ENCODE data around the gene SLC9B1. TPM values are rescaled to one million over a fixed set of nuclear protein-coding genes. Genes with fewer than 3 reads are reported as not detected.

Gene SLC9B1
- total RNA-seq, 1 experiment from 2014 or later: 0.62 TPM

- intact Hi-C loops (cut with micrococcal nuclease; ENCODE audit: unreplicated experiment): no loop called here
- no peaks in the 10 kb centered on the region for H3K36me3 ChIP-seq (ENCODE audit: insufficient read depth, low read length, poor library complexity, severe bottlenecking)
- no TSS peak for BruUV-seq (replicated peaks)
- ChIA-PET POLR2A (ENCODE audit: low non-redundant PET) (no interaction called here), CTCF (no interaction called here)
- DNase-seq (ENCODE audit: low spot score): no peak
- TF ChIP-seq EZH2 (IDR thresholded peaks at IDR 0.05; ENCODE audit: borderline replicate concordance, low read depth, low read length, poor library complexity, severe bottlenecking) (no peak), CTCF (conservative IDR thresholded peaks at IDR 0.05; ENCODE audit: low read depth, low read length) (no peak)
- peaks cover 4% of the 10 kb centered on the region for H3K4me1 ChIP-seq (ENCODE audit: insufficient read depth, low read length, poor library complexity, severe bottlenecking)
- no peak overlapping the region for H3K4me3 ChIP-seq (ENCODE audit: low read depth, low read length, poor library complexity, severe bottlenecking)
- H3K9me3 ChIP-seq (ENCODE audit: low read depth, low read length, poor library complexity, severe bottlenecking): no peaks in the 10 kb centered on the region
- no peak overlapping the region for H3K27ac ChIP-seq (ENCODE audit: low read depth, low read length, poor library complexity, severe bottlenecking)
- H3K27me3 ChIP-seq (replicated peaks; ENCODE audit: insufficient read depth, low read depth, low read length, poor library complexity): no peaks in the 10 kb centered on the region
Observed at GRCh38 chr4:103021120-103021519, 1.6 kb upstream of the SLC9B1 start.

GRCh38 chr4:103018391-103019307, 856 bp downstream of the SLC9B1 start:
- H3K9me3 ChIP-seq (ENCODE audit: low read depth, low read length, poor library complexity, severe bottlenecking): no peaks in the 10 kb centered on the region
- intact Hi-C loops (cut with micrococcal nuclease; ENCODE audit: unreplicated experiment): no loop called here
- TF ChIP-seq EZH2 (IDR thresholded peaks at IDR 0.05; ENCODE audit: borderline replicate concordance, low read depth, low read length, poor library complexity, severe bottlenecking) (no peak), CTCF (conservative IDR thresholded peaks at IDR 0.05; ENCODE audit: low read depth, low read length) (no peak)
- TSS peak; percentile 88 for BruUV-seq (replicated peaks)
- POLR2A ChIA-PET (ENCODE audit: low non-redundant PET): no interaction called here
- no peaks in the 10 kb centered on the region for H3K27me3 ChIP-seq (replicated peaks; ENCODE audit: insufficient read depth, low read depth, low read length, poor library complexity)
- H3K4me3 ChIP-seq (ENCODE audit: low read depth, low read length, poor library complexity, severe bottlenecking): peak overlapping the region; percentile 56
- peaks cover 4% of the 10 kb centered on the region for H3K4me1 ChIP-seq (ENCODE audit: insufficient read depth, low read length, poor library complexity, severe bottlenecking)
- CTCF ChIA-PET: no interaction called here
- DNase-seq (ENCODE audit: low spot score): peak; percentile 54
- H3K36me3 ChIP-seq (ENCODE audit: insufficient read depth, low read length, poor library complexity, severe bottlenecking): no peaks in the 10 kb centered on the region
- peak overlapping the region; percentile 89 for H3K27ac ChIP-seq (ENCODE audit: low read depth, low read length, poor library complexity, severe bottlenecking)

- intact Hi-C loops (cut with micrococcal nuclease; ENCODE audit: unreplicated experiment): no loop called here
- H3K36me3 ChIP-seq (ENCODE audit: insufficient read depth, low read length, poor library complexity, severe bottlenecking): no peaks in the 10 kb centered on the region
- no peaks in the 10 kb centered on the region for H3K9me3 ChIP-seq (ENCODE audit: low read depth, low read length, poor library complexity, severe bottlenecking)
- H3K4me3 ChIP-seq (ENCODE audit: low read depth, low read length, poor library complexity, severe bottlenecking): no peak overlapping the region
- TF ChIP-seq EZH2 (IDR thresholded peaks at IDR 0.05; ENCODE audit: borderline replicate concordance, low read depth, low read length, poor library complexity, severe bottlenecking) (no peak), CTCF (conservative IDR thresholded peaks at IDR 0.05; ENCODE audit: low read depth, low read length) (no peak)
- no peak for DNase-seq (ENCODE audit: low spot score)
- H3K27ac ChIP-seq (ENCODE audit: low read depth, low read length, poor library complexity, severe bottlenecking): no peak overlapping the region
- ChIA-PET CTCF (no interaction called here), POLR2A (ENCODE audit: low non-redundant PET) (no interaction called here)
- BruUV-seq (replicated peaks): no TSS peak
- no peaks in the 10 kb centered on the region for H3K27me3 ChIP-seq (replicated peaks; ENCODE audit: insufficient read depth, low read depth, low read length, poor library complexity)
- no peaks in the 10 kb centered on the region for H3K4me1 ChIP-seq (ENCODE audit: insufficient read depth, low read length, poor library complexity, severe bottlenecking)
Observed at GRCh38 chr4:103012551-103012950, 7.0 kb downstream of the SLC9B1 start.

All from A673 (cell line).